Left lung (tissue), 10 donors: ENCODE results near the gene TMPRSS9. TPM values are rescaled to one million over a fixed set of nuclear protein-coding genes. Genes with fewer than 3 reads are reported as not detected.

ENCODE experiments used
- ATAC-seq: fragments of 200-7000 bp; cut with Tn5 transposase; one replicate; pipeline ENCODE4 v1.9.1; 2020; ENCODE audit warnings: moderate library complexity
- DNase-seq, 4 donors: peaks; one replicate each; pipeline ENCODE4 v3.0.0-alpha.2; 2013 to 2020
- H3K27ac ChIP-seq, 2 donors: fragments of 200-600 bp; sonication (generic) in 1 of 2; one replicate each; pipeline versions ENCODE4 v1.5.0 to v1.8.0; 2020 to 2021
- H3K27me3 ChIP-seq, 2 donors: fragments of 200-600 bp; sonication (generic) in 1 of 2; one replicate each; pipeline versions ENCODE4 v1.5.0 to v1.8.0; 2020 to 2021
- H3K36me3 ChIP-seq, 2 donors: fragments of 200-600 bp; sonication (generic) in 1 of 2; one replicate each; pipeline versions ENCODE4 v1.5.0 to v1.8.0; 2020 to 2021
- H3K4me1 ChIP-seq, 2 donors: fragments of 200-600 bp; one replicate each; pipeline ENCODE4 v1.8.0; 2021
- H3K4me3 ChIP-seq, 2 donors: fragments of 200-600 bp; sonication (generic) in 1 of 2; one replicate each; pipeline versions ENCODE4 v1.5.0 to v1.8.0; 2020 to 2021; ENCODE audit warnings: mild to moderate bottlenecking in 1 of 2
- H3K9me3 ChIP-seq, 2 donors: fragments of 200-600 bp; sonication (generic) in 1 of 2; one replicate each; pipeline versions ENCODE4 v1.5.0 to v1.8.0; 2020 to 2021
- CTCF ChIP-seq, 2 donors: fragments of 200-600 bp; sonication (generic) in 1 of 2; IDR thresholded peaks; one replicate each; pipeline versions ENCODE4 v1.5.0 to v1.8.0; 2021; ENCODE audit warnings: antibody characterized with exemption in 2 of 2
- intact Hi-C, 2 donors: fragments of 100-400 bp; cut with DNase I; formaldehyde crosslinking; loops; one replicate each; pipeline versions ENCODE4 v1.11.2 to v1.14.2; 2022
- polyA plus RNA-seq, 6 donors: library from polyadenylated mRNA; unstranded; fragments of 120-200 nt; gene quantifications; one replicate each; pipeline ENCODE4 v1.2.1, GENCODE V29; 2013; ENCODE audit not compliant: insufficient read length in 6 of 6
- total RNA-seq, 2 donors: library from RNA; stranded (reverse); fragmentation: NEBNext Ultra II Directional; extraction: Animal tissue kit (Norgen Biotek cat#: 25700); gene quantifications; one replicate each; pipeline ENCODE4 v1.2.1, GENCODE V29; 2021
- donor health status: DM: no; HTN: yes; CAD: no.
- donor health status: DM: no; HTN: no; CAD: no.

TMPRSS9 gene
- total and polyA plus RNA-seq, 8 donors = 0.45 to 1.1 (median 0.49) TPM; not detected in 2

GRCh38 chr19:2338055-2338615, 21.9 kb upstream of the TMPRSS9 start:
- DNase-seq = peak in 1 of 4 donors; percentile 64
- intact Hi-C loops = no loop called here
- no peak for TF ChIP-seq CTCF (IDR thresholded peaks at IDR 0.05)
- no peak for ATAC-seq
- Histone ChIP-seq H3K27ac (no peak overlapping the region), H3K9me3 (no peaks in the 10 kb centered on the region), H3K4me1 (peaks cover 4 to 7% of the 10 kb centered on the region in 2 donors), H3K36me3 (peaks cover 0 to 52% of the 10 kb centered on the region in 2 donors), H3K4me3 (no peak overlapping the region), H3K27me3 (no peaks in the 10 kb centered on the region)

- no peaks in the 10 kb centered on the region for H3K27me3 ChIP-seq
- TF ChIP-seq CTCF (IDR thresholded peaks at IDR 0.05) = no peak
- no peak overlapping the region for H3K4me3 ChIP-seq
- intact Hi-C loops = no loop called here
- no peak overlapping the region for H3K27ac ChIP-seq
- ATAC-seq (no peak), DNase-seq (peak in 1 of 4 donors; percentile 71)
- no peaks in the 10 kb centered on the region for H3K9me3 ChIP-seq
- no peaks in the 10 kb centered on the region for H3K4me1 ChIP-seq
- peaks cover 0 to 52% of the 10 kb centered on the region in 2 donors for H3K36me3 ChIP-seq
Observed at GRCh38 chr19:2338751-2339643, 21.1 kb upstream of the TMPRSS9 start.

GRCh38 chr19:2339644-2340310, 20.3 kb upstream of the TMPRSS9 start:
- no peak overlapping the region for H3K27ac ChIP-seq
- no peaks in the 10 kb centered on the region for H3K27me3 ChIP-seq
- H3K4me3 ChIP-seq = no peak overlapping the region
- ATAC-seq (no peak), DNase-seq (peak in 1 of 4 donors; percentile 67)
- no peaks in the 10 kb centered on the region for H3K9me3 ChIP-seq
- TF ChIP-seq CTCF (IDR thresholded peaks at IDR 0.05) = no peak
- peaks cover 0 to 58% of the 10 kb centered on the region in 2 donors for H3K36me3 ChIP-seq
- H3K4me1 ChIP-seq = no peaks in the 10 kb centered on the region
- intact Hi-C loops = no loop called here

- Histone ChIP-seq H3K4me3 (no peak overlapping the region), H3K27me3 (no peaks in the 10 kb centered on the region)
Observed at GRCh38 chr19:2340496-2341243, 19.4 kb upstream of the TMPRSS9 start.

More at GRCh38 chr19:2340496-2341243, 19.4 kb upstream of the TMPRSS9 start:
- H3K9me3 ChIP-seq = no peaks in the 10 kb centered on the region
- no peak for TF ChIP-seq CTCF (IDR thresholded peaks at IDR 0.05)
- H3K27ac ChIP-seq = no peak overlapping the region
- ATAC-seq (no peak), DNase-seq (peak in 1 of 4 donors; percentile 59)
- intact Hi-C loops = no loop called here
- no peaks in the 10 kb centered on the region for H3K4me1 ChIP-seq
- H3K36me3 ChIP-seq = peaks cover 0 to 61% of the 10 kb centered on the region in 2 donors
